ENCODE measurements around the gene DTL.

The DTL gene

GRCh38 chr1:212104586-212105325, 69.2 kb downstream of the DTL start:
- no peak for TF ChIP-seq FOXM1 (IDR thresholded peaks at IDR 0.05; ENCODE audit: borderline replicate concordance)
- no peak for TF ChIP-seq FOXK2 (IDR thresholded peaks at IDR 0.05)
- DNase-seq (ENCODE audit: extremely low spot score), result no peak
- POLR2A ChIA-PET, result no interaction called here
- CTCF ChIA-PET, result interaction anchor here (0.5 to 0.7 kb wide), 2 partner anchors 328 to 351 kb away, joined by 3 read pairs; partner anchors contain the start of gene NENF

GRCh38 chr1:212106286-212106792, 70.8 kb downstream of the DTL start:
- no peak for DNase-seq (ENCODE audit: extremely low spot score)
- ChIA-PET POLR2A (interaction anchor here (1.3 kb wide), 1 partner anchor 178 kb away, joined by 4 read pairs; no protein-coding TSS in a partner anchor), CTCF (no interaction called here)
- TF ChIP-seq TARDBP (IDR thresholded peaks at IDR 0.05) (no peak), PKNOX1 (IDR thresholded peaks at IDR 0.05) (no peak), L3MBTL2 (conservative IDR thresholded peaks at IDR 0.05) (no peak), BHLHE40 (IDR thresholded peaks at IDR 0.05; ENCODE audit: borderline replicate concordance) (no peak), SP1 (IDR thresholded peaks at IDR 0.05) (no peak), SUZ12 (IDR thresholded peaks at IDR 0.05) (no peak), FOXA1 (IDR thresholded peaks at IDR 0.05) (no peak), CTBP1 (IDR thresholded peaks at IDR 0.05; ENCODE audit: borderline replicate concordance) (no peak), ARNT (IDR thresholded peaks at IDR 0.05) (no peak), LEF1 (IDR thresholded peaks at IDR 0.05; ENCODE audit: borderline replicate concordance) (no peak), ZNF384 (IDR thresholded peaks at IDR 0.05) (no peak), ELF4 (IDR thresholded peaks at IDR 0.05) (no peak), NFRKB (IDR thresholded peaks at IDR 0.05) (no peak), HDGF (IDR thresholded peaks at IDR 0.05; ENCODE audit: borderline replicate concordance) (no peak)

- ChIA-PET POLR2A (interaction anchor here (1.3 kb wide), 1 partner anchor 177 kb away, joined by 4 read pairs; no protein-coding TSS in a partner anchor), CTCF (no interaction called here)
- TF ChIP-seq ARNT (IDR thresholded peaks at IDR 0.05) (no peak), ZNF384 (IDR thresholded peaks at IDR 0.05) (no peak), L3MBTL2 (conservative IDR thresholded peaks at IDR 0.05) (no peak), TARDBP (IDR thresholded peaks at IDR 0.05) (no peak), CTBP1 (IDR thresholded peaks at IDR 0.05; ENCODE audit: borderline replicate concordance) (no peak), SUZ12 (IDR thresholded peaks at IDR 0.05) (no peak), SP1 (IDR thresholded peaks at IDR 0.05) (no peak), FOXM1 (IDR thresholded peaks at IDR 0.05; ENCODE audit: borderline replicate concordance) (no peak), FOXA1 (IDR thresholded peaks at IDR 0.05) (no peak), ELF4 (IDR thresholded peaks at IDR 0.05) (no peak), FOXK2 (IDR thresholded peaks at IDR 0.05) (no peak), NFRKB (IDR thresholded peaks at IDR 0.05) (no peak), PKNOX1 (IDR thresholded peaks at IDR 0.05) (no peak), HDGF (IDR thresholded peaks at IDR 0.05; ENCODE audit: borderline replicate concordance) (no peak)
- DNase-seq (ENCODE audit: extremely low spot score), result no peak
Measured at GRCh38 chr1:212107481-212107880, 71.9 kb downstream of the DTL start.

GRCh38 chr1:212108187-212108586, 72.6 kb downstream of the DTL start:
- POLR2A ChIA-PET, result no interaction called here
- CTCF ChIA-PET, result no interaction called here
- DNase-seq (ENCODE audit: extremely low spot score), result no peak
- TF ChIP-seq ELF4 (IDR thresholded peaks at IDR 0.05), result no peak
- TF ChIP-seq SUZ12 (IDR thresholded peaks at IDR 0.05), result no peak
- TF ChIP-seq ZNF384 (IDR thresholded peaks at IDR 0.05), result no peak
- no peak for TF ChIP-seq FOXA1 (IDR thresholded peaks at IDR 0.05)
- TF ChIP-seq FOXM1 (IDR thresholded peaks at IDR 0.05; ENCODE audit: borderline replicate concordance), result no peak
- no peak for TF ChIP-seq FOXK2 (IDR thresholded peaks at IDR 0.05)
- no peak for TF ChIP-seq BHLHE40 (IDR thresholded peaks at IDR 0.05; ENCODE audit: borderline replicate concordance)
- TF ChIP-seq L3MBTL2 (conservative IDR thresholded peaks at IDR 0.05), result no peak
- no peak for TF ChIP-seq HDGF (IDR thresholded peaks at IDR 0.05; ENCODE audit: borderline replicate concordance)
- no peak for TF ChIP-seq SP1 (IDR thresholded peaks at IDR 0.05)

GRCh38 chr1:212108981-212109380, 73.4 kb downstream of the DTL start:
- TF ChIP-seq FOXK2 (IDR thresholded peaks at IDR 0.05) (no peak), BHLHE40 (IDR thresholded peaks at IDR 0.05; ENCODE audit: borderline replicate concordance) (no peak), FOXM1 (IDR thresholded peaks at IDR 0.05; ENCODE audit: borderline replicate concordance) (no peak), ELF4 (IDR thresholded peaks at IDR 0.05) (no peak), SP1 (IDR thresholded peaks at IDR 0.05) (no peak), LEF1 (IDR thresholded peaks at IDR 0.05; ENCODE audit: borderline replicate concordance) (no peak), ARNT (IDR thresholded peaks at IDR 0.05) (no peak), SUZ12 (IDR thresholded peaks at IDR 0.05) (no peak), PKNOX1 (IDR thresholded peaks at IDR 0.05) (no peak), TARDBP (IDR thresholded peaks at IDR 0.05) (no peak), L3MBTL2 (conservative IDR thresholded peaks at IDR 0.05) (no peak), NFRKB (IDR thresholded peaks at IDR 0.05) (no peak)
- ChIA-PET POLR2A (no interaction called here), CTCF (no interaction called here)
- DNase-seq (ENCODE audit: extremely low spot score), result no peak

- CTCF ChIA-PET, result no interaction called here
- POLR2A ChIA-PET, result no interaction called here
- DNase-seq (ENCODE audit: extremely low spot score), result no peak
- TF ChIP-seq FOXM1 (IDR thresholded peaks at IDR 0.05; ENCODE audit: borderline replicate concordance) (no peak), PKNOX1 (IDR thresholded peaks at IDR 0.05) (no peak), ELF4 (IDR thresholded peaks at IDR 0.05) (no peak)
Measured at GRCh38 chr1:212109728-212110127, 74.2 kb downstream of the DTL start.

Measured in HEK293T (cell line).